Thyroid gland (tissue), 4 donors: ENCODE measurements around the gene GCK. TPM values are rescaled to one million over a fixed set of nuclear protein-coding genes. Genes with fewer than 3 reads are reported as not detected.

Source experiments
- DNase-seq, 2 donors: peaks; one replicate each; pipeline ENCODE4 v3.0.0-alpha.2; 2019
- H3K27ac ChIP-seq, 3 donors: fragments of 200-600 bp; sonication (generic); 1 replicate in 2 of 3; 2 replicates in 1 of 3; pipeline ENCODE4 v1.5.1; 2016 to 2019; ENCODE audit warnings: mild to moderate bottlenecking in 1 of 3, moderate library complexity in 1 of 3
- H3K27me3 ChIP-seq: fragments of 200-600 bp; sonication (generic); one replicate; pipeline ENCODE4 v1.5.1; 2019
- H3K36me3 ChIP-seq, 2 donors: fragments of 200-600 bp; sonication (generic); one replicate each; pipeline ENCODE4 v1.5.1; 2016 to 2019
- H3K4me1 ChIP-seq, 2 donors: fragments of 200-600 bp; sonication (generic); one replicate each; pipeline ENCODE4 v1.5.1; 2017 to 2019
- H3K4me3 ChIP-seq, 3 donors: fragments of 200-600 bp; sonication (generic); replicated peaks in 1 of 3; 1 replicate in 2 of 3; 2 replicates in 1 of 3; pipeline ENCODE4 v1.5.1; 2016; ENCODE audit warnings: mild to moderate bottlenecking in 1 of 3
- H3K9me3 ChIP-seq: fragments of 200-600 bp; sonication (generic); one replicate; pipeline ENCODE4 v1.5.1; 2017
- CTCF ChIP-seq, 6 experiments: fragments of 200-600 bp in 3 of 6; fragments of 450-650 bp in 3 of 6; sonication (generic) in 3 of 6; IDR thresholded peaks; one replicate each; pipeline ENCODE4 v1.5.1; 2016 to 2019; ENCODE audit warnings: antibody characterized with exemption in 6 of 6, mild to moderate bottlenecking in 2 of 6, inconsistent platforms in 1 of 6, moderate library complexity in 1 of 6
- POLR2A ChIP-seq, 2 donors: fragments of 450-650 bp; IDR thresholded peaks; one replicate each; pipeline ENCODE4 v1.6.1; 2017; ENCODE audit warnings: antibody characterized with exemption in 2 of 2, mild to moderate bottlenecking in 2 of 2, moderate library complexity in 1 of 2
- WGBS, 2 donors: methylation state at CpG; one replicate each; pipeline ENCODE4 v1.1.5; 2017; 5-methylcytosine and 5-hydroxymethylcytosine counted together
- intact Hi-C: fragments of 100-400 bp; cut with DNase I; formaldehyde crosslinking; loops from one replicate; pipeline ENCODE4 v1.15.1; 2023
- total RNA-seq, 4 donors: library from RNA; depleted of rRNA; stranded (reverse); fragments of >200 nt; gene quantifications; one replicate each; pipeline ENCODE4 v1.2.3, GENCODE V29; 2016

The GCK gene
- total RNA-seq, 4 donors from 2014 or later: 0.22 to 0.73 TPM; not detected in 2

- Histone ChIP-seq H3K27ac (no peak overlapping the region), H3K27me3 (no peaks in the 10 kb centered on the region), H3K4me3 (no peak overlapping the region), H3K4me1 (no peaks in the 10 kb centered on the region), H3K9me3 (no peaks in the 10 kb centered on the region), H3K36me3 (peaks cover 0 to 7% of the 10 kb centered on the region in 2 donors)
- intact Hi-C loops: no loop called here
- 55 to 84% methylated on average over 4 to 16 of the region's 27 CpGs for WGBS, 2 donors
- no peak for DNase-seq
- TF ChIP-seq POLR2A (IDR thresholded peaks at IDR 0.05): no peak
- no peak for TF ChIP-seq CTCF (IDR thresholded peaks at IDR 0.05)
These were observed 78.3 kb downstream of the GCK start for GRCh38 chr7:44110719-44111635.

GRCh38 chr7:44109991-44110390, 79.2 kb downstream of the GCK start:
- intact Hi-C loops: no loop called here
- Histone ChIP-seq H3K4me3 (no peak overlapping the region), H3K4me1 (peaks cover 0 to 5% of the 10 kb centered on the region in 2 donors), H3K27ac (no peak overlapping the region), H3K9me3 (no peaks in the 10 kb centered on the region), H3K27me3 (no peaks in the 10 kb centered on the region), H3K36me3 (peaks cover 0 to 7% of the 10 kb centered on the region in 2 donors)
- WGBS, 2 donors: 94 to 95% methylated on average over 11 to 16 of the region's 18 CpGs
- DNase-seq: no peak
- TF ChIP-seq POLR2A (IDR thresholded peaks at IDR 0.05): no peak
- no peak for TF ChIP-seq CTCF (IDR thresholded peaks at IDR 0.05)

GRCh38 chr7:44108768-44109750, 80.2 kb downstream of the GCK start:
- 85% methylated on average over 14 to 19 of the region's 21 CpGs for WGBS, 2 donors
- intact Hi-C loops: no loop called here
- H3K4me1 ChIP-seq: peaks cover 0 to 10% of the 10 kb centered on the region in 2 donors

GRCh38 chr7:44107961-44108767, 81.1 kb downstream of the GCK start:
- WGBS, 2 donors: 89 to 94% methylated on average over 11 to 20 of the region's 21 CpGs
- intact Hi-C loops: no loop called here

More at GRCh38 chr7:44108768-44109750, 80.2 kb downstream of the GCK start:
- no peak for TF ChIP-seq POLR2A (IDR thresholded peaks at IDR 0.05)
- TF ChIP-seq CTCF (IDR thresholded peaks at IDR 0.05): no peak
- DNase-seq: no peak
- no peak overlapping the region for H3K4me3 ChIP-seq
- H3K27ac ChIP-seq: no peak overlapping the region
- H3K27me3 ChIP-seq: no peaks in the 10 kb centered on the region
- H3K9me3 ChIP-seq: no peaks in the 10 kb centered on the region
- no peaks in the 10 kb centered on the region for H3K36me3 ChIP-seq

More at GRCh38 chr7:44107961-44108767, 81.1 kb downstream of the GCK start:
- Histone ChIP-seq H3K27me3 (no peaks in the 10 kb centered on the region), H3K9me3 (no peaks in the 10 kb centered on the region), H3K27ac (no peak overlapping the region), H3K36me3 (no peaks in the 10 kb centered on the region), H3K4me3 (no peak overlapping the region), H3K4me1 (peaks cover 0 to 10% of the 10 kb centered on the region in 2 donors)
- TF ChIP-seq POLR2A (IDR thresholded peaks at IDR 0.05) (no peak), CTCF (IDR thresholded peaks at IDR 0.05) (no peak)
- no peak for DNase-seq
